ENCODE results near the gene SH2D6. TPM values are rescaled to one million over a fixed set of nuclear protein-coding genes. Genes with fewer than 3 reads are reported as not detected.
"Not testable (repeated sequence)": the region's sequence is repeated elsewhere in the genome, so short reads cannot be mapped to it uniquely, and the experiment has no call there.

SH2D6 gene
- total RNA-seq, 1 experiment from 2014 or later = not detected

- H3K36me3 ChIP-seq = no peaks in the 10 kb centered on the region
- DNase-seq (ENCODE audit: low read depth in 1 of 2, low spot score in 2 of 2) = no peak
- no peaks in the 10 kb centered on the region for H3K9me3 ChIP-seq (replicated peaks)
- H3K4me3 ChIP-seq = no peak overlapping the region
- no peaks in the 10 kb centered on the region for H3K27me3 ChIP-seq (replicated peaks)
- no peak overlapping the region for H3K27ac ChIP-seq
- no peaks in the 10 kb centered on the region; the same call in 1 of the 2 replicates for H3K4me1 ChIP-seq (replicated peaks)
These were observed 13.1 kb upstream of the SH2D6 start for GRCh38 chr2:85405201-85406059.

- Histone ChIP-seq H3K9me3 (replicated peaks) (no peaks in the 10 kb centered on the region), H3K27me3 (replicated peaks) (no peaks in the 10 kb centered on the region), H3K27ac (no peak within 1 kb of the TSS), H3K4me1 (replicated peaks) (peaks cover 5% of the 10 kb centered on the region; the same call in 1 of the 2 replicates), H3K4me3 (no peak within 1 kb of the TSS), H3K36me3 (no peaks in the 10 kb centered on the region)
- DNase-seq (ENCODE audit: low read depth in 1 of 2, low spot score in 2 of 2) = no peak
These were observed 8.5 kb upstream of the SH2D6 start, which contains the start of gene CAPG for GRCh38 chr2:85409845-85410583. CAPG (minus strand) TSS chr2:85410366; CDS start chr2:85402145, 8,221 bp downstream.

- no peaks in the 10 kb centered on the region for H3K27me3 ChIP-seq (replicated peaks)
- DNase-seq (ENCODE audit: low read depth in 1 of 2, low spot score in 2 of 2) = no peak
- no peak overlapping the region for H3K27ac ChIP-seq
- H3K4me1 ChIP-seq (replicated peaks) = peaks cover 5% of the 10 kb centered on the region; the same call in 1 of the 2 replicates
- no peaks in the 10 kb centered on the region for H3K36me3 ChIP-seq
- no peaks in the 10 kb centered on the region for H3K9me3 ChIP-seq (replicated peaks)
- H3K4me3 ChIP-seq = no peak overlapping the region
These were observed 7.7 kb upstream of the SH2D6 start for GRCh38 chr2:85410584-85411404.

GRCh38 chr2:85411405-85411748 lies 7.1 kb upstream of the SH2D6 start:
- DNase-seq (ENCODE audit: low read depth in 1 of 2, low spot score in 2 of 2) = no peak
- Histone ChIP-seq H3K4me3 (no peak overlapping the region), H3K27me3 (replicated peaks) (no peaks in the 10 kb centered on the region), H3K9me3 (replicated peaks) (no peaks in the 10 kb centered on the region), H3K36me3 (no peaks in the 10 kb centered on the region), H3K27ac (no peak overlapping the region), H3K4me1 (replicated peaks) (peaks cover 5% of the 10 kb centered on the region; the same call in 1 of the 2 replicates)

- no peaks in the 10 kb centered on the region for H3K36me3 ChIP-seq
These were observed 4.7 kb upstream of the SH2D6 start for GRCh38 chr2:85413592-85414420.

GRCh38 chr2:85414421-85414759 lies 4.1 kb upstream of the SH2D6 start:
- DNase-seq (ENCODE audit: low read depth in 1 of 2, low spot score in 2 of 2); H3K27ac ChIP-seq; H3K36me3 ChIP-seq; H3K27me3 ChIP-seq (replicated peaks); H3K4me3 ChIP-seq; H3K9me3 ChIP-seq (replicated peaks): not testable (repeated sequence)
- H3K4me1 ChIP-seq (replicated peaks) = peaks cover 18% of the 10 kb centered on the region

More at GRCh38 chr2:85413592-85414420, 4.7 kb upstream of the SH2D6 start:
- H3K4me1 ChIP-seq (replicated peaks) = peaks cover 12% of the 10 kb centered on the region
- no peaks in the 10 kb centered on the region for H3K27me3 ChIP-seq (replicated peaks)
- H3K4me3 ChIP-seq = no peak overlapping the region
- no peak for DNase-seq (ENCODE audit: low read depth in 1 of 2, low spot score in 2 of 2)
- no peaks in the 10 kb centered on the region for H3K9me3 ChIP-seq (replicated peaks)
- H3K27ac ChIP-seq = no peak overlapping the region

GRCh38 chr2:85414761-85415553 lies 3.6 kb upstream of the SH2D6 start:
- Histone ChIP-seq H3K27ac (no peak overlapping the region), H3K4me3 (no peak overlapping the region), H3K4me1 (replicated peaks) (peaks cover 18% of the 10 kb centered on the region), H3K9me3 (replicated peaks) (no peaks in the 10 kb centered on the region), H3K27me3 (replicated peaks) (no peaks in the 10 kb centered on the region), H3K36me3 (no peaks in the 10 kb centered on the region)
- no peak for DNase-seq (ENCODE audit: low read depth in 1 of 2, low spot score in 2 of 2)

- Histone ChIP-seq H3K9me3 (replicated peaks) (no peaks in the 10 kb centered on the region), H3K36me3 (no peaks in the 10 kb centered on the region), H3K4me3 (no peak overlapping the region), H3K27me3 (replicated peaks) (no peaks in the 10 kb centered on the region), H3K27ac (no peak overlapping the region), H3K4me1 (replicated peaks) (peaks cover 26% of the 10 kb centered on the region)
- DNase-seq (ENCODE audit: low read depth in 1 of 2, low spot score in 2 of 2) = no peak
These were observed 2.4 kb upstream of the SH2D6 start for GRCh38 chr2:85415980-85416650.

- Histone ChIP-seq H3K4me1 (replicated peaks) (peaks cover 22% of the 10 kb centered on the region), H3K4me3 (peak overlapping the region; percentile 55), H3K9me3 (replicated peaks) (no peaks in the 10 kb centered on the region), H3K36me3 (no peaks in the 10 kb centered on the region), H3K27me3 (replicated peaks) (no peaks in the 10 kb centered on the region), H3K27ac (peak overlapping the region; percentile 87)
- no peak for DNase-seq (ENCODE audit: low read depth in 1 of 2, low spot score in 2 of 2)
These were observed 628 bp downstream of the SH2D6 start for GRCh38 chr2:85419009-85419675.

GRCh38 chr2:85420536-85421259 lies 2.2 kb downstream of the SH2D6 start:
- H3K4me1 ChIP-seq (replicated peaks) = peaks cover 21% of the 10 kb centered on the region
- H3K27me3 ChIP-seq (replicated peaks) = no peaks in the 10 kb centered on the region
- H3K27ac ChIP-seq = no peak overlapping the region
- H3K4me3 ChIP-seq = no peak overlapping the region
- no peaks in the 10 kb centered on the region for H3K9me3 ChIP-seq (replicated peaks)
- no peaks in the 10 kb centered on the region for H3K36me3 ChIP-seq
- DNase-seq (ENCODE audit: low read depth in 1 of 2, low spot score in 2 of 2) = peak; percentile 88 to 89
